ENCODE data around the gene UTY. TPM values are rescaled to one million over a fixed set of nuclear protein-coding genes. Genes with fewer than 3 reads are reported as not detected.

Gene UTY
- total and polyA plus RNA-seq, 4 donors: 2.2 to 24.3 TPM; not detected in 2

- Histone ChIP-seq H3K36me3 (ENCODE audit: control insufficient read depth in 4 of 4, insufficient read depth in 3 of 4, low read depth in 1 of 4, low read length in 3 of 4) (peaks cover 0 to 7% (median 0%) of the 10 kb centered on the region in 4 donors), H3K9me3 (ENCODE audit: control insufficient read depth in 4 of 4, low read length in 3 of 4) (no peaks in the 10 kb centered on the region), H3K27me3 (ENCODE audit: control insufficient read depth in 4 of 4, insufficient read depth in 4 of 4, low read length in 3 of 4) (no peaks in the 10 kb centered on the region), H3K4me3 (ENCODE audit: low read depth in 1 of 3, low read length in 3 of 3) (no peak overlapping the region), H3K9ac (ENCODE audit: low read depth in 1 of 2, low read length in 2 of 2) (no peak overlapping the region), H3K4me1 (ENCODE audit: control insufficient read depth in 4 of 4, insufficient read depth in 4 of 4, low read length in 3 of 4) (no peaks in the 10 kb centered on the region), H3K27ac (ENCODE audit: low read depth in 1 of 2, low read length in 2 of 2) (no peak overlapping the region)
- TF ChIP-seq FOXA2 (IDR thresholded peaks at IDR 0.05): no peak
- TF ChIP-seq CTCF (IDR thresholded peaks at IDR 0.05; ENCODE audit: low read depth, low read length, missing input control): no peak
- TF ChIP-seq, protein P1, sequence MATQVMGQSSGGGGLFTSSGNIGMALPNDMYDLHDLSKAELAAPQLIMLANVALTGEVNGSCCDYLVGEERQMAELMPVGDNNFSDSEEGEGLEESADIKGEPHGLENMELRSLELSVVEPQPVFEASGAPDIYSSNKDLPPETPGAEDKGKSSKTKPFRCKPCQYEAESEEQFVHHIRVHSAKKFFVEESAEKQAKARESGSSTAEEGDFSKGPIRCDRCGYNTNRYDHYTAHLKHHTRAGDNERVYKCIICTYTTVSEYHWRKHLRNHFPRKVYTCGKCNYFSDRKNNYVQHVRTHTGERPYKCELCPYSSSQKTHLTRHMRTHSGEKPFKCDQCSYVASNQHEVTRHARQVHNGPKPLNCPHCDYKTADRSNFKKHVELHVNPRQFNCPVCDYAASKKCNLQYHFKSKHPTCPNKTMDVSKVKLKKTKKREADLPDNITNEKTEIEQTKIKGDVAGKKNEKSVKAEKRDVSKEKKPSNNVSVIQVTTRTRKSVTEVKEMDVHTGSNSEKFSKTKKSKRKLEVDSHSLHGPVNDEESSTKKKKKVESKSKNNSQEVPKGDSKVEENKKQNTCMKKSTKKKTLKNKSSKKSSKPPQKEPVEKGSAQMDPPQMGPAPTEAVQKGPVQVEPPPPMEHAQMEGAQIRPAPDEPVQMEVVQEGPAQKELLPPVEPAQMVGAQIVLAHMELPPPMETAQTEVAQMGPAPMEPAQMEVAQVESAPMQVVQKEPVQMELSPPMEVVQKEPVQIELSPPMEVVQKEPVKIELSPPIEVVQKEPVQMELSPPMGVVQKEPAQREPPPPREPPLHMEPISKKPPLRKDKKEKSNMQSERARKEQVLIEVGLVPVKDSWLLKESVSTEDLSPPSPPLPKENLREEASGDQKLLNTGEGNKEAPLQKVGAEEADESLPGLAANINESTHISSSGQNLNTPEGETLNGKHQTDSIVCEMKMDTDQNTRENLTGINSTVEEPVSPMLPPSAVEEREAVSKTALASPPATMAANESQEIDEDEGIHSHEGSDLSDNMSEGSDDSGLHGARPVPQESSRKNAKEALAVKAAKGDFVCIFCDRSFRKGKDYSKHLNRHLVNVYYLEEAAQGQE (IDR thresholded peaks at IDR 0.05): no peak
- TF ChIP-seq, protein P2, sequence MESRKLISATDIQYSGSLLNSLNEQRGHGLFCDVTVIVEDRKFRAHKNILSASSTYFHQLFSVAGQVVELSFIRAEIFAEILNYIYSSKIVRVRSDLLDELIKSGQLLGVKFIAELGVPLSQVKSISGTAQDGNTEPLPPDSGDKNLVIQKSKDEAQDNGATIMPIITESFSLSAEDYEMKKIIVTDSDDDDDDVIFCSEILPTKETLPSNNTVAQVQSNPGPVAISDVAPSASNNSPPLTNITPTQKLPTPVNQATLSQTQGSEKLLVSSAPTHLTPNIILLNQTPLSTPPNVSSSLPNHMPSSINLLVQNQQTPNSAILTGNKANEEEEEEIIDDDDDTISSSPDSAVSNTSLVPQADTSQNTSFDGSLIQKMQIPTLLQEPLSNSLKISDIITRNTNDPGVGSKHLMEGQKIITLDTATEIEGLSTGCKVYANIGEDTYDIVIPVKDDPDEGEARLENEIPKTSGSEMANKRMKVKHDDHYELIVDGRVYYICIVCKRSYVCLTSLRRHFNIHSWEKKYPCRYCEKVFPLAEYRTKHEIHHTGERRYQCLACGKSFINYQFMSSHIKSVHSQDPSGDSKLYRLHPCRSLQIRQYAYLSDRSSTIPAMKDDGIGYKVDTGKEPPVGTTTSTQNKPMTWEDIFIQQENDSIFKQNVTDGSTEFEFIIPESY (IDR thresholded peaks at IDR 0.05): no peak
- no peak for TF ChIP-seq MAX (IDR thresholded peaks at IDR 0.05)
- no peak for TF ChIP-seq SP1 (IDR thresholded peaks at IDR 0.05)
- no peak for TF ChIP-seq FOXA1 (IDR thresholded peaks at IDR 0.05)
- TF ChIP-seq RAD21 (IDR thresholded peaks at IDR 0.05): no peak
- no peak for TF ChIP-seq RXRA (IDR thresholded peaks at IDR 0.05)
- TF ChIP-seq TAF1 (conservative IDR thresholded peaks at IDR 0.05): no peak
- TF ChIP-seq GABPA (IDR thresholded peaks at IDR 0.05 in 1 of 2, conservative IDR thresholded peaks at IDR 0.05 in 1 of 2): no peak
- no peak for TF ChIP-seq EGR1 (IDR thresholded peaks at IDR 0.05; ENCODE audit: low read depth in 2 of 2)
- no peak for TF ChIP-seq JUND (IDR thresholded peaks at IDR 0.05)
- TF ChIP-seq HNF4G (IDR thresholded peaks at IDR 0.05): no peak
- TF ChIP-seq NR2F2 (IDR thresholded peaks at IDR 0.05): no peak
- no peak for TF ChIP-seq ATF3 (IDR thresholded peaks at IDR 0.05)
- no peak for TF ChIP-seq HNF4A (conservative IDR thresholded peaks at IDR 0.05)
- TF ChIP-seq YY1 (IDR thresholded peaks at IDR 0.05): no peak
- WGBS: 95% methylated on average over 5 of the region's 5 CpGs
- no peak for DNase-seq (ENCODE audit: low spot score)
Measured at GRCh38 chrY:13333791-13334190, 146.0 kb downstream of the UTY start.
